ENCODE data around the gene ANKRD17. TPM values are rescaled to one million over a fixed set of nuclear protein-coding genes. Genes with fewer than 3 reads are reported as not detected.

Gene ANKRD17
- total RNA-seq, 1 donor from 2014 or later, result 67.3 TPM

DNA sequence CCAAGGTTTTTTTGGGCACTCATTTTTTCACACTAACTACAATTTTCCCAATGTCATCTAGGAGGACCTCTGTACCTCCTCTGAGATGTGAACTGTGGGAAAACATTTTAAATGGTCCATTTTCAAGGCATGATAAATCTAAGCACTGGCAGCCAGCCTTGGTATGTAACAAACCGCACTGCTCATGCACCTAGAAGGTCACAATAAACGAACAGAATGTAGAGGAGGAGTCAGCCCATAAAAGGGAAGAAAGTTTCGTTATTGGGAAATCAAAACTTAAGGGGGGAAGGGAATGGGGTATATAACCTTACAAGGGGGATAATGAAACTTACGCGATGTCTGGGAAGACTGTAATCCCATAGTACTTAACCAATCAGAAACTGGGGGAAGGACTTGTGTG lies 205.5 kb downstream of the ANKRD17 start:
- no peaks in the 10 kb centered on the region for H3K4me1 Mint-ChIP-seq
- no peaks in the 10 kb centered on the region for H4K20me1 ChIP-seq (ENCODE audit: low read depth)
- H3K4me3 Mint-ChIP-seq, result no peak overlapping the region
- DNase-seq (ENCODE audit: low spot score), result no peak
- no peaks in the 10 kb centered on the region for H3K79me2 ChIP-seq (ENCODE audit: low read depth)
- H3K9ac ChIP-seq, result no peak overlapping the region
- no peak overlapping the region for H3K27ac ChIP-seq
- H3F3A ChIP-seq (ENCODE audit: low read depth), result no peaks in the 10 kb centered on the region
- peaks cover 10% of the 10 kb centered on the region for H3K36me3 Mint-ChIP-seq
- H3K36me3 ChIP-seq, result peaks cover 4% of the 10 kb centered on the region
- no peak overlapping the region for H2AFZ ChIP-seq (replicated peaks)
- no peaks in the 10 kb centered on the region for H3K9me3 Mint-ChIP-seq
- H3K4me1 ChIP-seq, result no peaks in the 10 kb centered on the region
- no peak overlapping the region for H3K4me3 ChIP-seq
- no peak overlapping the region for H3K27ac Mint-ChIP-seq
- TF ChIP-seq EZH2phosphoT487 (IDR thresholded peaks at IDR 0.05) (no peak), EZH2 (IDR thresholded peaks at IDR 0.05) (no peak)
- TF ChIP-seq, protein P1, sequence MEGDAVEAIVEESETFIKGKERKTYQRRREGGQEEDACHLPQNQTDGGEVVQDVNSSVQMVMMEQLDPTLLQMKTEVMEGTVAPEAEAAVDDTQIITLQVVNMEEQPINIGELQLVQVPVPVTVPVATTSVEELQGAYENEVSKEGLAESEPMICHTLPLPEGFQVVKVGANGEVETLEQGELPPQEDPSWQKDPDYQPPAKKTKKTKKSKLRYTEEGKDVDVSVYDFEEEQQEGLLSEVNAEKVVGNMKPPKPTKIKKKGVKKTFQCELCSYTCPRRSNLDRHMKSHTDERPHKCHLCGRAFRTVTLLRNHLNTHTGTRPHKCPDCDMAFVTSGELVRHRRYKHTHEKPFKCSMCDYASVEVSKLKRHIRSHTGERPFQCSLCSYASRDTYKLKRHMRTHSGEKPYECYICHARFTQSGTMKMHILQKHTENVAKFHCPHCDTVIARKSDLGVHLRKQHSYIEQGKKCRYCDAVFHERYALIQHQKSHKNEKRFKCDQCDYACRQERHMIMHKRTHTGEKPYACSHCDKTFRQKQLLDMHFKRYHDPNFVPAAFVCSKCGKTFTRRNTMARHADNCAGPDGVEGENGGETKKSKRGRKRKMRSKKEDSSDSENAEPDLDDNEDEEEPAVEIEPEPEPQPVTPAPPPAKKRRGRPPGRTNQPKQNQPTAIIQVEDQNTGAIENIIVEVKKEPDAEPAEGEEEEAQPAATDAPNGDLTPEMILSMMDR (IDR thresholded peaks at IDR 0.05), result no peak
- H3K9me3 ChIP-seq (ENCODE audit: low read depth), result no peaks in the 10 kb centered on the region
- H3K4me2 ChIP-seq, result no peak overlapping the region
- no peaks in the 10 kb centered on the region for H3K27me3 ChIP-seq
- no peaks in the 10 kb centered on the region for H3K27me3 Mint-ChIP-seq (ENCODE audit: insufficient read depth, low read depth)

DNA sequence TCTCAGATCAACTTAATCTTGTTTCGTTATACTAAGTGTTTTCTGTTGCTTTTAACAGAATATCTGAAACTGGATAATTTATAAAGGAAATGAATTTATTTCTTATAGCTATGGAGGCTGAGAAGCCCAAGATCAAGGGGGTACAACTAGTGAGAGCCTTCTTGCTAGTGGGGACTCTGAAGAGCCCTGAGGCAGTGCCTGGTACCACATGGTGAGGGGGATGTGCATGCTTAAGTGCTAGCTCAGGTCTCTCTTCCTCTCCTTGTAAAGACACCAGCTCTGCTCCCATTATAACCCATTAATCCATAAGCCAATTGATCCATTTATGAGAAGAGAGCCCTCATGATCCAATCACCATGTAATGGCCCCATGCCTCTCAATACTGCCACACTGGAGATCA lies 207.0 kb downstream of the ANKRD17 start:
- Mint-ChIP-seq H3K27ac (no peak overlapping the region), H3K9me3 (no peaks in the 10 kb centered on the region), H3K36me3 (peaks cover 8% of the 10 kb centered on the region), H3K27me3 (ENCODE audit: insufficient read depth, low read depth) (no peaks in the 10 kb centered on the region), H3K4me1 (no peaks in the 10 kb centered on the region), H3K4me3 (no peak overlapping the region)
- no peaks in the 10 kb centered on the region for H3K9me3 ChIP-seq (ENCODE audit: low read depth)
- H3K4me3 ChIP-seq, result no peak overlapping the region
- H4K20me1 ChIP-seq (ENCODE audit: low read depth), result no peaks in the 10 kb centered on the region
- H3K4me1 ChIP-seq, result no peaks in the 10 kb centered on the region
- no peak overlapping the region for H3K27ac ChIP-seq
- no peak overlapping the region for H2AFZ ChIP-seq (replicated peaks)
- H3K79me2 ChIP-seq (ENCODE audit: low read depth), result no peaks in the 10 kb centered on the region
- H3K4me2 ChIP-seq, result no peak overlapping the region
- TF ChIP-seq, protein P1 (IDR thresholded peaks at IDR 0.05), result no peak
- TF ChIP-seq EZH2phosphoT487 (IDR thresholded peaks at IDR 0.05) (no peak), EZH2 (IDR thresholded peaks at IDR 0.05) (no peak)
- no peaks in the 10 kb centered on the region for H3K27me3 ChIP-seq
- H3K36me3 ChIP-seq, result no peaks in the 10 kb centered on the region
- H3F3A ChIP-seq (ENCODE audit: low read depth), result no peaks in the 10 kb centered on the region
- H3K9ac ChIP-seq, result no peak overlapping the region
- DNase-seq (ENCODE audit: low spot score), result no peak

DNA sequence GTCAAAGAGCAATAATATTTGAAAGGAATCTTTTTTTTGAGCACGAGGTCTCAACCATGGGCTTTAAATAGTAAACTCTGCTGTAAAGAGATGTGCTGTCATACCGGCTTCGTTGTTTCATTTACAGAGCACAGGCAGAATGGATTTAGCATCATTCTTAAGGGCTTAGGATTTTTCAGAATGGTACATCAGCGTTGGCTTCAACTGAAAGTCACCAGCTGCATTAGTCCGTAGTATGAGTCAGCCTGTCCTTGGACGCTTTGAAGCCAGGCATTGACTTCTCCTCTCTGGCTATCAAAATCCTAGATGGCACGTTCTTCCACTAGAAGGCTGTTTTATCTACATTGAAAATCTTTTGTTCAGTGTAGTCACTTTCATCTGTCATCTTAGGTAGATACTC lies 212.7 kb downstream of the ANKRD17 start:
- Mint-ChIP-seq H3K9me3 (peaks cover 2% of the 10 kb centered on the region), H3K4me3 (no peak overlapping the region), H3K36me3 (no peaks in the 10 kb centered on the region), H3K27me3 (ENCODE audit: insufficient read depth, low read depth) (peaks cover 2% of the 10 kb centered on the region), H3K4me1 (no peaks in the 10 kb centered on the region), H3K27ac (no peak overlapping the region)
- Histone ChIP-seq H3K9ac (no peak overlapping the region), H3K27ac (no peak overlapping the region), H3K4me2 (no peak overlapping the region), H3K79me2 (ENCODE audit: low read depth) (no peaks in the 10 kb centered on the region), H3K4me1 (no peaks in the 10 kb centered on the region), H3K36me3 (no peaks in the 10 kb centered on the region), H3K27me3 (no peaks in the 10 kb centered on the region), H4K20me1 (ENCODE audit: low read depth) (no peaks in the 10 kb centered on the region), H3K4me3 (no peak overlapping the region), H2AFZ (replicated peaks) (no peak overlapping the region), H3F3A (ENCODE audit: low read depth) (no peaks in the 10 kb centered on the region), H3K9me3 (ENCODE audit: low read depth) (no peaks in the 10 kb centered on the region)
- no peak for DNase-seq (ENCODE audit: low spot score)
- no peak for TF ChIP-seq EZH2phosphoT487 (IDR thresholded peaks at IDR 0.05)
- no peak for TF ChIP-seq EZH2 (IDR thresholded peaks at IDR 0.05)
- TF ChIP-seq, protein P1 (IDR thresholded peaks at IDR 0.05), result no peak

Measured in neural progenitor cell (in vitro differentiated cells).